GM19468 (cell line): ENCODE data around the gene TRIM40.

ENCODE experiments used
- ATAC-seq: cut with Tn5 transposase; IDR thresholded peaks from one replicate; pipeline ENCODE4 v1.9.1; 2021; ENCODE audit warnings: mild to moderate bottlenecking, moderate library complexity, moderate number of reproducible peaks; ENCODE audit not compliant: unreplicated experiment; ENCODE audit errors: extremely low read depth

Gene TRIM40

DNA sequence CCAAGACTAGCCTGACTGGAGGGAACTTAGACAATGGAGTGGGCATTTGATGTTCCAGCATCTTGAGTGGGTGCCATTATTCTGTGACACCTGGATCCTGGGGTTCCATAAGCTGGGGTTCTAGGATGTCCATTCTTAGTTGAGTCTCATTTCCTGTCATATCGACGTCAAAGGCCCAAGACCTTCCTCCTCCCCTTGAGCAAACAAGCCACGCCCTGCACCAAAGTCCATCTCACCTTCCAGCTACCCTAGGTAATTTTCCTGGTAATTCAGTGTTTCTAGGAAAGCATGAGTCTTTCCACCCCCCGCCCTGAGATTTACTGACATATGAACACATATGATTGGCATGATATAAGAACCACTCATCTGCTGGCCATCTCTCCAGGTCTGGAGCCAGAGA is at the start of gene TRIM40:
TRIM40 (plus strand) TSS at position 384 of the 400 bp plus-strand sequence. CDS start 897 bp downstream, outside the sequence.
- no peak for ATAC-seq

GRCh38 chr6:30087876-30088275 is 48.1 kb upstream of the TRIM40 start:
- no peak for ATAC-seq

DNA sequence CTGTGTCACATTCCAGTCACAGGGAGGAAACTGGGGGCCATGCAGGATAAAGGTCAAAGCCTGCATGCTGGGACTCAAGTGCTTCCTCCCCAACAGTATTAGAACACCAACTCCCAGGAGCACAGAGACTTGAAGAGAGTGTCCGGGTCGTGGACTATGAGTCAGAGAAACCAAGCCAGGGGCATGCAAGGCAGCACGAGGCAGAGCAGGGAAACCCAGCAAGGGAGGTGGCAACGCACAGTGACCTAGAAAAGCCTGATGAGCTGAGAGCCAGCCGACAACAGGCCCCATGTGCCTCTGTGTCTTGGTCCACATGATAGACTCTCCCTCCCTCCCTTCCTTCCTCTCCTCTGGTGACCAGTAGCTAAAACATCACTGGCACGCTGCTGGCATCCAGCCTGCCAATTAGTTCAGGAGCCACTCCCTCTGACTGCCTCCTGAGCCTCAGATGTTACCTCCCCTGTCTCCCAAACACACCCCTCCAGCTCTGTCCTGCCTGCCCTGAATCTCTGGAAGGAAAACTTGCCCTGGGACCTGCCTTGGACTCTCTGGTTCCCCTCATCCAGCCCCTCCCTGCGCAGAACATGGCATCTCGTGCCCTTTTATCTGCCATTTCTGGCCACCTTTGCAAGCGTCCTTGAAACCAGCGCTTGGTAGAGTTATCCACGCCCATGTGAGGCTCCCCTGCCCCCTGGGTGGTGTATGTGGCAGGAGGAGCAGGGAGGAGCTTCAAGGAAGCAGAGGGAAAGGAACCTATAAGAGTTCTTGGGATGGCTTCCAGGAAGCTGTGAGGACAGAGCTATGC is 44.2 kb upstream of the TRIM40 start:
- ATAC-seq, result no peak

DNA sequence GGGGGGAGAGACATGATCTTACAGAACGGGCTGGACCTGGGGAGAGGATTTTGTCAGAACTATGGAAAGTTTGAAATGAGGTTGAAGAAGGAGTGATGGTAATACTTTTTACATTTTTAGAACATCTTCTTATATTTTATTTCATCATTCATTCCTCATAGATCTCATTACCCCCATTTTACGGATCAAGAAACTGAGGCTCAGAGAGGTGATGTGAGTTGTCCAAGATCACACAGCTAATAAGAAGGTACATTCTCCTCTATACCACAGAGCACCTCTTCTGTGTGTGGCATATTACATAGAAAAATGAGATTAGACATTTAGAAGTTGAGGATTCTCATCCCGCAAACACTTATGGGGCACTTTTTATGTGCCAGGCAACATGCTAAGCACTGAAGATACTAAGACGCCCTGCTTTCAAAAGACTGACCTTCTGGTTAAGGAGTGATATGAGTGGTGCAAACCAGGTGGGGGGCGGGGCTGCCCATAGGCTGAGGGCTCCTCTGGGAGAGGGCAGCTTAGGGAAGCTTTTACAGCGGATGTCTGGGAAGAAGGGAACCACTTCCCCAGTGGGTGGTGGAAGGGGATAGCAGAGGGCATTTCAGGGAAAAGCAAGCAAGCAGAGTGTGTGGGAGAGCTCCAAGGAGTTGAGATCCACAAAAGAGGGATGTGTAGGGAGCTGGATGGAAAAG is 42.9 kb upstream of the TRIM40 start:
- ATAC-seq, result no peak

- ATAC-seq, result no peak
These were observed 41.8 kb upstream of the TRIM40 start for GRCh38 chr6:30093951-30094661.

DNA sequence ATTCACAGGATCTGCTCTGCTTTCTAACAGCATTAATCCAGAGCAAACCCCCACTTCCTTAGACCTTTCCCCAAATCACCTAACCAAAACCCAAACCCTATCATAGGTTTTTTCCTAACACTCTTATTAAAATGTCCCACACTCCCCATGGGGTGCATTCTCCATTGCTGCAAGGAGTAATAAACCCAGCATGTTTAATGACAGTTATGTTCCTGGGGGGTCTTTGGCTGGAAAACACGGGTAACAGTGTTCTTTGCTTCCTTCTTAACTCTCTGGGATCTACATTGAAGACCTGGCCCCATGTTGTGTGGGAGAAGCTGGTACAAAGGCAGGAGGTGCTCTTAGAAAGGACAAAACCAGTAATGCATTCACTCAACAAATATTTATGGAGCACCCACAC is 39.1 kb upstream of the TRIM40 start:
- ATAC-seq, result no peak

DNA sequence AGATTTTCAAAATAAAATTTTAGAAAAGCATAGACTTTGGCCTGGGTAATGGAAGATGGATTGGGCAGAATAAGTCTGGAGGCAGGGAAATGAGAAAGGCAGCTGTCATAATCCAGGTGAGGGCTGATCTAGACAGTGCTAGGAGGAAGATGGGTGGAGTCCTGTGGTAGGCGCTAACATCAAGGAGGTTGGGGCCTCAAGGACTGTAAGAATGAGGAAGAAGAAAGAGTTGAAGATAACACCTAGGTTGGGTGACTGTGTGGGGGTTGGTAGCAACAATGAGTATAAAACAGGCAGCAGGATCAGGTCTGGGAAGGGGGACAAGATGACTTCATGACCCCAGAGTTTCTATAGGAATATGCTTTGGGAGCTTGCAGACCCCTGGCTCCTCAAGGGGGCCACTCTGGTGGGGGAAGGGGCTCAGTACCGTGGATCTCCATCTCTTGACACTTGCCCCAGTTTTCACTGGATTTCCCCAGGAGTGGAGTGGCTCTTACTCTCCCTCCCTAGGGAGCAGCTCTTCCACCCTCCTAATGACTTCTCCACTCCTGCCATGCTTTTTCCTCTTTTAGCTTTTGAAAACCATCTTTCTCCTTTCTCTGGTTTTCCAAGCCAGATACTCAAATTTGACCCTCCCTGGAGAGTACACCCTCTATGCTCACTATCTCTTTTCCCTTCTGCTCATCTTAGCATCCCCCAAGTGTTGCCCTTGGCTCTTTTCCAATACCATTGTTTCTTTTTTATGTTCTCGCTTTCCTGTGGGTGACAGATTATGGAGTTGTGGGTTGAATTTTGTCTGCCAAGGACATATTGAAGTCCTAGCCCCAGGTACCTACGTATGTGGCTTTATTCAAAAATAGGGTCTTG is 37.8 kb upstream of the TRIM40 start:
- no peak for ATAC-seq

DNA sequence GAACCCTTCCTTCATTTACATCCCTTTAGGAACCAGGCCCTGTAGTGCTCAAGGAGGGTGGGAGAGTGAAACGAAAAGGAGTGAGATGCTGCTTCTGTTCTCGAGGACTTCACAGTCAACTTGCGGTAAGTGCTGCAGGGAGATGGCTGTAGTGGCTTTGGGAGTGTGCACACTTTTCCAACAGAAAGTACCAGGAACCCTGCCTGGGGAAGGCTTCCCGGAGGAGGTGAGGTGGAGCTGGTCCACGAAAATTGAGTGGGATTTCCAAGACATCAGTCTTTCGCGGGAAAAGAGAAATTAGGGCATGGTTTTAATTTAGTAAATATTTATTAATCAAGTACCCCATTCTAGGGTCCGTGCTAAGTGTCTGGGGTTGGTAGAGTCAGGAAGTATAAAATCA is 35.8 kb upstream of the TRIM40 start:
- no peak for ATAC-seq

DNA sequence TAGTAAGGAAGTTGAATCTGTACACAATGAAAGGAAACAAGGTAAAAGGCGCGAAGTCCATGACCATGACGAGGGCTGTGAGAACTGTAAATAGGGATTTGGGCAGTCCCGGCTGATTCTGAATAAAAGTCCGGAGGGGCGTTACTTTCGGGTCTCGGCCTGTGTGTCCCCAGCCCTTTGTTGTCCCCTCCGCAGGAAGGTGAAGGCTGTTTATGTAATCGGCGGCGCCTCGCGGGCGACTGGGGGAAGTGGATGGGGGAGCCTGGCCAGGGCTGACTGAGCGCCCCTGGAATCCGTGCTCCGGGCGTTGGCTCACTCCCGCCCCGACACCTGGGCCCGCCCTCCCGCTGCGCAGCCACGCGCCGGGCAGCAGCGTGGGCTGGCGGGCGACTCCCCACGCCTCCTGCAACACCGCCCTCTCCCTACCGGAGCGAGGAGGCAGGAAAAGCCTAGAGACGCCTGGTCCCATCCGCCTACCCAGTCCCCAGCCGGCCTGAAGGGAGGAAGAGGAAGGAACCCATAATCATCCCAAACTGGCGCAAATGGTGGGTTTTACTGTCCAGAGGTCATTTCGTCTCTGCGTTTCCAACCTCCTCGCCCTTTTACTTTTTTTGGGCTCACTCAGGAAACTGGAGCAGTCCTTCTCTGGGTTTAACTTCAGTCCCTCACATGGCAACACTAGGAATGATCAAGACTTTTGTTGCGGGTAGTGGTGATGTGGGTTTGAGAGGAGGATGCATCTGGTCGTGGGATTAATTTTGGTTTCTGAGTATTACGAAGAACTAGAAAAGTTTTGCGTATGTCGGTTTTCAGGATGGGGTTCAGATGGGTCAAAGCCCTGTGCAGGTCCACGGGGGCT is 35.1 kb upstream of the TRIM40 start:
- ATAC-seq, result no peak

- ATAC-seq, result no peak
These were observed 34.2 kb upstream of the TRIM40 start for GRCh38 chr6:30101444-30102413.

- ATAC-seq, result no peak
These were observed 33.4 kb upstream of the TRIM40 start for GRCh38 chr6:30102414-30102969.

DNA sequence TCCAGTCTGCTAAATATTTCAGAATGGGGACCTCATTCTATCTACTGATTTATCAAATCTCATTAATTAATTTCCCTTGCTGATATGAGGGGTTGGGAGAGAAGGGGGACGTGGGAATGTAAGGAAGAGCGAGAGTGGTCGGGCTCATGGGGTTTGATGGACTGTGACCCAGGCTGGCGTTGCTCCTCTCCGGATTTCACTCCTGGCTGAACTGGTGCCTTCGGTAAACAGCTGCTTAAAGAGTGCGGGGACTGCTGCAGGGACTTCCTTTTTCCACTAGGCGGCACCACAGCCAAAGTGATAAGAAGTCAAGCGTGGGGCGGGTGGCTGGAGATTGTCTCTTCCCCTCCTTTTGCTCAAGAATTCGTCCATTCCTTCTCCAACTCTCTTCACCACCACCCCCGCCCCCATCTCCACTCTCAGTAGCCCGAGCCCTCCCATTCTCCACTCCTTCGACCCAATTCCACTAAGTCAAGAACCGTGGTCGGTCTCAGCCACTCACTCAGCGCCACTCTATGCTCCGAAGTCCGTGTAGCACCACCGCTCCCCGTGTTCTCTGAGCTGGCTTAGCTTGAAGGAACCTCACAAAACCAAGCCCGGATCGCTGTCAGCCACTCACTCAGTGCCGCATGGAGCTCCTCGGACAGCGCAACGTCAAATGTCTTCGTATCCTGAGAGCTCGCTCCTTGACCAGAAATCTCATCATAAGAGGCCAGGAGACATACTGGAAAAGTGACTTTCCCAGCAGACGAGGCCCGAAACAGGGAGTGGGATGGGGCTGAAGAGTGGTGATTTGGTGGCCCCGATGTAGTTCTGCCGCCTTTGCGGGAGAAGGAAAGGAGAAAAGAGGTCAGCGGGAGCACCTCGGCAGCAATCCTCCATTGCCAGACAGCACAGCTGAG is 32.7 kb upstream of the TRIM40 start:
- peak; percentile 47 for ATAC-seq

DNA sequence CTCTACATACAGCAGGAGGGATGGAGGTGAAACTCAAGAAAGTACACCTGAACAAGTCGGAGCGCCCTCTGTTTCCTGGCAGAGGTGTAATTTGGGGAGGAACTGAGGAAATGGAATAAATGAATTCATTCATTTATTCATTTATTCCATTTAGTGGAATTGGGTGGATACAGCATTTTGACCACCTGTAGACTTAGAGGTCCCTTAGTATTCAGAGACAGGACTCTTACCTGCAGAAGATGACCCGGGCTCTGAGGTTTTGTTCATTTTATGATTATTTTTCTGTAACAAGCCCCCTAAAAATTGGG is 32.1 kb upstream of the TRIM40 start:
- no peak for ATAC-seq

GRCh38 chr6:30104661-30105060 is 31.3 kb upstream of the TRIM40 start:
- ATAC-seq, result no peak

DNA sequence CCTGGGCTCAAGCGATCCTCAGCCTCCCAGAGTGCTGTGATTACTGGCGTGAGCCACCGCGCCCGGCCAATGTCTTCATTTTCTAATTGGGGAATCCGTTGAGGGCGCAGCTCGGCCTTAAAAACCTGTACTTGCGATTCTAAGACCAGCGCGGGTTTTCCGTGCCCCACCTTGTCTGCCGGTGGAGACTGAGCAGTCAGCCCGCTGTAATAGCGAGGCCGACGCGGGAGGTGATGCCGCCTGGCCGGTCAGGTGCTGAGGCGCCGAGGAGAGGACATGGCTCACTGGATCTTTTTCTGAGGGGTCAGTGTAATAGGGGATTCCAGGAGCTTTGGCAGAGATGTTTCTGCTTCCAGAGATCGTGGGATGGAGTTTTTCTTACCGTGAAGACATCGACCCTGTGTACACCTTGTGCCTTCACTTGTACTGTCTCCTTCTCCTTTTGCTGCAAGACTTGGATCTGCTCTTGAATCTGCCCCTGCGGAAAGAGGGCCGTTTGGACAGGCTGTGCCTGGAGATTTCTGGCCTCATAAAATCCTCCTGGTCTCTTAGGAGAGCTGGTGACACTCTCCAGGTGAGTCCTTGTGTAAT is 24.6 kb upstream of the TRIM40 start:
- no peak for ATAC-seq

DNA sequence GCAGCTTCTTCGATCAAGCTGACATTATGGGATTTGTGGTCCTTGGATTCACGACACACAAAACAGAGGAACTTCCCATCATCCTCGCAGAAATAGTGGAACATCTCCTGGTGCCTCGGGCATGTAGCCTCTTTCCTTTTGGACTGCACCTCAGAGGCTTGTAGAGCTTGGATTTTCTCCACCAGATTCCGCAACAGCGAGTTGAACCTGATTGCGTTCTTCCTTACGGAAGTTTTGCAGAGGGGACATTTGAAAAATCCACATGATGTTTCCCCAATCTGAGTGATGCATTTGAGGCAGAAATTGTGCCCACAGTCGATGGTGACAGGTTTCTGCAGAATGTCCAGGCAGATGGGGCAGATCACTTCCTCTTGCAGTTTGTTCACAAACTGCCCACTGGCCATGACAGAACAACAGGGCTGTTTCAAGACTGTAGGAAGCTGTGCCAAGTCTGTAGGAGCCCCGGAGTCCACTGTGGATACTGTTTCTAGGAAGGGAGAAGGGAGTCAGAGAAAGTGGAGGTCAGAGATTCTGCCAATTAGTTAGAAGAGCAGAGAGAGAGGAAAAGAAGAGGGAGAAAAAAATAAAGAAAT is 23.4 kb upstream of the TRIM40 start:
- no peak for ATAC-seq
